ENCODE measurements around the gene CCDC187.
"Not testable (repeated sequence)": the region's sequence is repeated elsewhere in the genome, so short reads cannot be mapped to it uniquely, and the experiment has no call there.

The CCDC187 gene

GRCh38 chr9:136273244-136273865 lies 30.5 kb downstream of the CCDC187 start:
- H3K4me3 ChIP-seq (ENCODE audit: low read depth, low read length): no peak overlapping the region
- H3K9ac ChIP-seq (ENCODE audit: low read depth, low read length): no peak overlapping the region
- H3K27me3 ChIP-seq (ENCODE audit: control insufficient read depth, insufficient read depth, low read length): no peaks in the 10 kb centered on the region
- H3K4me1 ChIP-seq (ENCODE audit: control insufficient read depth, insufficient read depth, low read length): no peaks in the 10 kb centered on the region
- H3K36me3 ChIP-seq (ENCODE audit: control insufficient read depth, insufficient read depth, low read length): no peaks in the 10 kb centered on the region
- no peaks in the 10 kb centered on the region for H3K9me3 ChIP-seq (ENCODE audit: control insufficient read depth, insufficient read depth, low read length)

GRCh38 chr9:136270173-136270705 lies 33.7 kb downstream of the CCDC187 start:
- no peak overlapping the region for H3K4me3 ChIP-seq (ENCODE audit: low read depth, low read length)
- no peaks in the 10 kb centered on the region for H3K36me3 ChIP-seq (ENCODE audit: control insufficient read depth, insufficient read depth, low read length)
- H3K9me3 ChIP-seq (ENCODE audit: control insufficient read depth, insufficient read depth, low read length): no peaks in the 10 kb centered on the region
- H3K27me3 ChIP-seq (ENCODE audit: control insufficient read depth, insufficient read depth, low read length): no peaks in the 10 kb centered on the region
- H3K4me1 ChIP-seq (ENCODE audit: control insufficient read depth, insufficient read depth, low read length): no peaks in the 10 kb centered on the region
- no peak overlapping the region for H3K9ac ChIP-seq (ENCODE audit: low read depth, low read length)

- no peaks in the 10 kb centered on the region for H3K27me3 ChIP-seq (ENCODE audit: control insufficient read depth, insufficient read depth, low read length)
- H3K9ac ChIP-seq (ENCODE audit: low read depth, low read length): no peak overlapping the region
- H3K4me3 ChIP-seq (ENCODE audit: low read depth, low read length): no peak overlapping the region
- no peaks in the 10 kb centered on the region for H3K36me3 ChIP-seq (ENCODE audit: control insufficient read depth, insufficient read depth, low read length)
- no peaks in the 10 kb centered on the region for H3K9me3 ChIP-seq (ENCODE audit: control insufficient read depth, insufficient read depth, low read length)
- H3K4me1 ChIP-seq (ENCODE audit: control insufficient read depth, insufficient read depth, low read length): no peaks in the 10 kb centered on the region
Measured at GRCh38 chr9:136268735-136269134, 35.2 kb downstream of the CCDC187 start.

- H3K4me1 ChIP-seq (ENCODE audit: control insufficient read depth, insufficient read depth, low read length): no peaks in the 10 kb centered on the region
Measured at GRCh38 chr9:136268318-136268717, 35.6 kb downstream of the CCDC187 start.

GRCh38 chr9:136267261-136268111 lies 36.4 kb downstream of the CCDC187 start:
- peak overlapping the region; percentile 75 for H3K4me3 ChIP-seq (ENCODE audit: low read depth, low read length)
- H3K36me3 ChIP-seq (ENCODE audit: control insufficient read depth, insufficient read depth, low read length): no peaks in the 10 kb centered on the region
- no peak overlapping the region for H3K9ac ChIP-seq (ENCODE audit: low read depth, low read length)
- no peaks in the 10 kb centered on the region for H3K27me3 ChIP-seq (ENCODE audit: control insufficient read depth, insufficient read depth, low read length)
- H3K4me1 ChIP-seq (ENCODE audit: control insufficient read depth, insufficient read depth, low read length): no peaks in the 10 kb centered on the region
- H3K9me3 ChIP-seq (ENCODE audit: control insufficient read depth, insufficient read depth, low read length): no peaks in the 10 kb centered on the region

More at GRCh38 chr9:136268318-136268717, 35.6 kb downstream of the CCDC187 start:
- Histone ChIP-seq H3K27me3 (ENCODE audit: control insufficient read depth, insufficient read depth, low read length) (no peaks in the 10 kb centered on the region), H3K36me3 (ENCODE audit: control insufficient read depth, insufficient read depth, low read length) (no peaks in the 10 kb centered on the region), H3K9me3 (ENCODE audit: control insufficient read depth, insufficient read depth, low read length) (no peaks in the 10 kb centered on the region), H3K4me3 (ENCODE audit: low read depth, low read length) (peak overlapping the region; percentile 75), H3K9ac (ENCODE audit: low read depth, low read length) (no peak overlapping the region)

- not testable (repeated sequence) for H3K27me3 ChIP-seq (ENCODE audit: control insufficient read depth, insufficient read depth, low read length); H3K9ac ChIP-seq (ENCODE audit: low read depth, low read length); H3K4me3 ChIP-seq (ENCODE audit: low read depth, low read length); H3K4me1 ChIP-seq (ENCODE audit: control insufficient read depth, insufficient read depth, low read length); H3K9me3 ChIP-seq (ENCODE audit: control insufficient read depth, insufficient read depth, low read length); H3K36me3 ChIP-seq (ENCODE audit: control insufficient read depth, insufficient read depth, low read length)
Measured at GRCh38 chr9:136266641-136267040, 37.3 kb downstream of the CCDC187 start.

GRCh38 chr9:136265561-136266355 lies 38.1 kb downstream of the CCDC187 start:
- Histone ChIP-seq H3K9ac (ENCODE audit: low read depth, low read length) (no peak overlapping the region), H3K4me3 (ENCODE audit: low read depth, low read length) (no peak overlapping the region), H3K9me3 (ENCODE audit: control insufficient read depth, insufficient read depth, low read length) (no peaks in the 10 kb centered on the region), H3K27me3 (ENCODE audit: control insufficient read depth, insufficient read depth, low read length) (no peaks in the 10 kb centered on the region), H3K4me1 (ENCODE audit: control insufficient read depth, insufficient read depth, low read length) (no peaks in the 10 kb centered on the region), H3K36me3 (ENCODE audit: control insufficient read depth, insufficient read depth, low read length) (no peaks in the 10 kb centered on the region)

GRCh38 chr9:136264441-136265405 lies 39.2 kb downstream of the CCDC187 start:
- Histone ChIP-seq H3K4me3 (ENCODE audit: low read depth, low read length) (no peak overlapping the region), H3K4me1 (ENCODE audit: control insufficient read depth, insufficient read depth, low read length) (no peaks in the 10 kb centered on the region)

GRCh38 chr9:136264031-136264430 lies 39.9 kb downstream of the CCDC187 start:
- no peaks in the 10 kb centered on the region for H3K27me3 ChIP-seq (ENCODE audit: control insufficient read depth, insufficient read depth, low read length)
- no peaks in the 10 kb centered on the region for H3K4me1 ChIP-seq (ENCODE audit: control insufficient read depth, insufficient read depth, low read length)
- H3K4me3 ChIP-seq (ENCODE audit: low read depth, low read length): no peak overlapping the region
- H3K36me3 ChIP-seq (ENCODE audit: control insufficient read depth, insufficient read depth, low read length): no peaks in the 10 kb centered on the region
- no peaks in the 10 kb centered on the region for H3K9me3 ChIP-seq (ENCODE audit: control insufficient read depth, insufficient read depth, low read length)
- H3K9ac ChIP-seq (ENCODE audit: low read depth, low read length): no peak overlapping the region

More at GRCh38 chr9:136264441-136265405, 39.2 kb downstream of the CCDC187 start:
- Histone ChIP-seq H3K9me3 (ENCODE audit: control insufficient read depth, insufficient read depth, low read length) (no peaks in the 10 kb centered on the region), H3K9ac (ENCODE audit: low read depth, low read length) (no peak overlapping the region), H3K36me3 (ENCODE audit: control insufficient read depth, insufficient read depth, low read length) (no peaks in the 10 kb centered on the region), H3K27me3 (ENCODE audit: control insufficient read depth, insufficient read depth, low read length) (no peaks in the 10 kb centered on the region)

GRCh38 chr9:136262671-136263178 lies 41.2 kb downstream of the CCDC187 start:
- Histone ChIP-seq H3K9me3 (ENCODE audit: control insufficient read depth, insufficient read depth, low read length) (no peaks in the 10 kb centered on the region), H3K27me3 (ENCODE audit: control insufficient read depth, insufficient read depth, low read length) (no peaks in the 10 kb centered on the region), H3K9ac (ENCODE audit: low read depth, low read length) (no peak overlapping the region), H3K36me3 (ENCODE audit: control insufficient read depth, insufficient read depth, low read length) (no peaks in the 10 kb centered on the region), H3K4me1 (ENCODE audit: control insufficient read depth, insufficient read depth, low read length) (no peaks in the 10 kb centered on the region), H3K4me3 (ENCODE audit: low read depth, low read length) (no peak overlapping the region)
